ENCODE data around the gene GPRC5D.

GPRC5D gene

DNA sequence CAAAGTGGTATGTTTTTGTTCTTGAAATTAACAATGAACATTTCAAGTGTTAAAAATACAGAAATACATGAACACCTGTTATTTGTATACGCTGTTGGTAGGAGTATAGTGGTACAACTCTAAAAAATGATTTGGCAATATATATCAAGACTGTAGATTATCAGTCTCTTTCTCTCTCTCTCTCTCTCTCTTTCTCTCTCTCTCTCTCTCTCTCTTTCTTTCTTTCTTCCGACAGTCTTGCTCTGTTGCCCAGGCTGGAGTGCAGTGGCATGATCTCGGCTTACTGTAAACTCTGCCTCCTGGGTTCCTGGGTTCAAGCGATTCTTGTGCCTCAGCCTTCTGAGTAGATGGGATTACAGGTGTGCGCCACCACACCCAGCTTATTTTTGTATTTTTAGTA, 35.5 kb upstream of the GPRC5D start:
- H3K4me3 Mint-ChIP-seq, result no peak overlapping the region
- H3K36me3 Mint-ChIP-seq (ENCODE audit: low read depth), result peaks cover 31% of the 10 kb centered on the region
- no peak overlapping the region for H3K27ac Mint-ChIP-seq
- H3K4me1 Mint-ChIP-seq (ENCODE audit: low read depth), result peaks cover under 1% of the 10 kb centered on the region
- no peaks in the 10 kb centered on the region for H3K27me3 Mint-ChIP-seq
- H3K9me3 Mint-ChIP-seq, result no peaks in the 10 kb centered on the region
- no peak for DNase-seq

GRCh38 chr12:12986775-12987331, 34.9 kb upstream of the GPRC5D start:
- Mint-ChIP-seq H3K27ac (no peak overlapping the region), H3K9me3 (no peaks in the 10 kb centered on the region), H3K4me3 (no peak overlapping the region), H3K27me3 (no peaks in the 10 kb centered on the region), H3K4me1 (ENCODE audit: low read depth) (no peaks in the 10 kb centered on the region), H3K36me3 (ENCODE audit: low read depth) (peaks cover 31% of the 10 kb centered on the region)
- DNase-seq, result no peak

GRCh38 chr12:12985817-12986408, 33.9 kb upstream of the GPRC5D start:
- H3K4me3 Mint-ChIP-seq, result no peak overlapping the region
- H3K9me3 Mint-ChIP-seq, result no peaks in the 10 kb centered on the region
- no peak for DNase-seq
- H3K27ac Mint-ChIP-seq, result no peak overlapping the region
- H3K27me3 Mint-ChIP-seq, result no peaks in the 10 kb centered on the region
- peaks cover 31% of the 10 kb centered on the region for H3K36me3 Mint-ChIP-seq (ENCODE audit: low read depth)
- H3K4me1 Mint-ChIP-seq (ENCODE audit: low read depth), result no peaks in the 10 kb centered on the region

GRCh38 chr12:12984149-12984548, 32.2 kb upstream of the GPRC5D start:
- Mint-ChIP-seq H3K27me3 (no peaks in the 10 kb centered on the region), H3K9me3 (no peaks in the 10 kb centered on the region), H3K27ac (no peak overlapping the region), H3K36me3 (ENCODE audit: low read depth) (peaks cover 31% of the 10 kb centered on the region), H3K4me3 (no peak overlapping the region), H3K4me1 (ENCODE audit: low read depth) (no peaks in the 10 kb centered on the region)
- no peak for DNase-seq

- H3K36me3 Mint-ChIP-seq (ENCODE audit: low read depth), result peaks cover 28% of the 10 kb centered on the region
- no peaks in the 10 kb centered on the region for H3K9me3 Mint-ChIP-seq
- no peaks in the 10 kb centered on the region for H3K4me1 Mint-ChIP-seq (ENCODE audit: low read depth)
- no peaks in the 10 kb centered on the region for H3K27me3 Mint-ChIP-seq
- H3K27ac Mint-ChIP-seq, result no peak overlapping the region
- no peak overlapping the region for H3K4me3 Mint-ChIP-seq
- no peak for DNase-seq
Observed at GRCh38 chr12:12983420-12984035, 31.6 kb upstream of the GPRC5D start.

GRCh38 chr12:12982331-12982730, 30.4 kb upstream of the GPRC5D start:
- no peak for DNase-seq

DNA sequence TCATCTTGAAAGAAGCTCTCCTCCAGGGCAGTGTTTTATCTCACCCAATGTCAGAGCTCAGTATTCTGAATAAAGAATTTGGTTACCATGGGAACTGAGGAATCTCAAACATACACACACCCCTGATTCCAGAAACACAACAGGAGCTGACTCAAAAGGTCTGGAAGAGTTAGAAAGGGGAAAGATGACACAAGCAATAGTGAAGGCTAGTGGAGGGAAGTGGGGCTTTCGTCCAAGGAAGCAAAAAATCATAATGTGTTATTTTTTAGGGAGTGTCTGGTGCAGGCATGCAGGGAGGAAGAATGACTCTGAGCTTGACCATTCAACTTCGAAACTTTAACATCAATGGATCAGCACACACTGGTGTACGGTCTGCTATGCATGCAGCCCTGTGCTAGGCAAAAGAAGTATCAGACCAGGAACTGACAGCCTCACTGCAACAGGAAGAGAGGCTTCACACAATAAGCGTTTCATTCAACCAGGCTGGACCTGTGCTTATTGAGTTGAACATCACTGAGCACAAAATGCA, 27.8 kb upstream of the GPRC5D start:
- Mint-ChIP-seq H3K9me3 (no peaks in the 10 kb centered on the region), H3K4me1 (ENCODE audit: low read depth) (no peaks in the 10 kb centered on the region), H3K36me3 (ENCODE audit: low read depth) (peaks cover 22% of the 10 kb centered on the region), H3K27ac (no peak overlapping the region), H3K27me3 (no peaks in the 10 kb centered on the region), H3K4me3 (no peak overlapping the region)
- DNase-seq, result no peak

More at GRCh38 chr12:12982331-12982730, 30.4 kb upstream of the GPRC5D start:
- Mint-ChIP-seq H3K27ac (no peak overlapping the region), H3K36me3 (ENCODE audit: low read depth) (peaks cover 29% of the 10 kb centered on the region), H3K4me3 (no peak overlapping the region), H3K4me1 (ENCODE audit: low read depth) (no peaks in the 10 kb centered on the region), H3K9me3 (no peaks in the 10 kb centered on the region), H3K27me3 (no peaks in the 10 kb centered on the region)

- H3K27ac Mint-ChIP-seq, result no peak overlapping the region
- peaks cover 25% of the 10 kb centered on the region for H3K36me3 Mint-ChIP-seq (ENCODE audit: low read depth)
- DNase-seq, result no peak
- no peaks in the 10 kb centered on the region for H3K4me1 Mint-ChIP-seq (ENCODE audit: low read depth)
- no peaks in the 10 kb centered on the region for H3K27me3 Mint-ChIP-seq
- peaks cover 4% of the 10 kb centered on the region for H3K9me3 Mint-ChIP-seq
- H3K4me3 Mint-ChIP-seq, result no peak overlapping the region
Observed at GRCh38 chr12:12979126-12979525, 27.2 kb upstream of the GPRC5D start.

GRCh38 chr12:12977231-12977630, 25.3 kb upstream of the GPRC5D start:
- DNase-seq, result no peak
- Mint-ChIP-seq H3K9me3 (peaks cover 16% of the 10 kb centered on the region), H3K4me3 (no peak overlapping the region), H3K4me1 (ENCODE audit: low read depth) (no peaks in the 10 kb centered on the region), H3K27ac (no peak overlapping the region), H3K27me3 (no peaks in the 10 kb centered on the region), H3K36me3 (ENCODE audit: low read depth) (peaks cover 41% of the 10 kb centered on the region)

DNA sequence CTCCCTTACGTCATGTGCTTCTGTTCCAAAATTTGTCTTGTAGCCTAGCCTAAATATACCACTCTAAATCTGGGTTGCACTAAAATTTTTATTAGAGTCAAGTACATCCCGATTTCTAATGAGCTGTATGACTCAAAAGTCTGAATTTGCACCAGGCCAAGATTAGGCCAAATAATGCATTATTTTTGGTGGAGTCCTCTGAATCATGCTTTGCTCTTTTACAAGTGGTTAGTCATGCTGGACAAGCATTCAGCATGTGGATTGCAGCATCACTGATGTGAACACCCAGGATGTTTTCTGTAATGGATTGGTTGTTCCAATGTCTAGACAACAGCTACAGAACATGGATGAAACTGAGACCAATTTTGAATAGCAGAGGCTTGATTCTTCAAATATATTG, 24.4 kb upstream of the GPRC5D start:
- Mint-ChIP-seq H3K36me3 (ENCODE audit: low read depth) (peaks cover 49% of the 10 kb centered on the region), H3K4me3 (no peak overlapping the region), H3K27me3 (no peaks in the 10 kb centered on the region), H3K9me3 (peaks cover 20% of the 10 kb centered on the region), H3K27ac (no peak overlapping the region), H3K4me1 (ENCODE audit: low read depth) (no peaks in the 10 kb centered on the region)
- no peak for DNase-seq

GRCh38 chr12:12975322-12976077, 23.5 kb upstream of the GPRC5D start:
- Mint-ChIP-seq H3K4me3 (no peak overlapping the region), H3K9me3 (peaks cover 20% of the 10 kb centered on the region), H3K27me3 (no peaks in the 10 kb centered on the region), H3K36me3 (ENCODE audit: low read depth) (peaks cover 50% of the 10 kb centered on the region), H3K4me1 (ENCODE audit: low read depth) (no peaks in the 10 kb centered on the region), H3K27ac (no peak overlapping the region)
- no peak for DNase-seq

DNA sequence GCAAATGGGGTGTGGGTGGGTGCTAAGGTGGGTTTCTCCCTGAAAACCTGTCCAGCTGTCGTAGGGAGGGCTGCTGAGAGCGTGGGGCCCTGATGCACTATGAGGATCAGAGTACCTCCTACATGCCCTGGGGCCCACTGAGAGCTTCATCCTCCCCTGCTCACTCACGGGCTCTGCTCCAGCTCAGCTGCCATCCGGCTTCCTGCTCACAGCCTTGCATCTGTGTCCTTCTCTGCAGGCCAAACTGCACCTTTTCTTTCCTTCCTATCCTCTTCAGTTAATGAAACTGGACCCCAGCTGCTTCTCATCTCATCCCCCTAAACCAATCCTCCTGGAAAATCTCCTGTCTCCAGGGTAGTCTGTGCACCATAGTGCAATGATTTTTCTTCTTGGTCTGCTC, 22.2 kb upstream of the GPRC5D start:
- Mint-ChIP-seq H3K27me3 (no peaks in the 10 kb centered on the region), H3K9me3 (peaks cover 20% of the 10 kb centered on the region), H3K36me3 (ENCODE audit: low read depth) (peaks cover 50% of the 10 kb centered on the region), H3K4me1 (ENCODE audit: low read depth) (no peaks in the 10 kb centered on the region), H3K27ac (no peak overlapping the region), H3K4me3 (no peak overlapping the region)
- DNase-seq, result no peak

DNA sequence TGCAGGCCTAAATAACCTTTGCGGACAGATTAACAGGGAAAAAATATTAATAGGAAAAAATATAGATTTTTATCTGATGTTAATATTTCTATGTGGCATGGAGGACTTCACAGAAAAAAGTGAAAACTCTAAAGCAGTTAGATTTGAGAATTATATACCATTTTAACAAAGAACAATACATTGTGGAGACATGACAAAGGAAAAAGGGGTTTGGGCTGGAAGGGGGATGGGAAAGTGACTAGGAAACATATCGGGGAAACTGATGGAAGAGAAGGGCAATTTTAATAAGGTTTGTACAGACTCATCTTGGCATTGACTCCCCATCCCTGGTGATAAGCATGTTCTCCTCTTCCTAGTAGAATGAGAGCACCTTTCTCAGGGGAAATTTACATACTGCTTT, 21.0 kb upstream of the GPRC5D start:
- H3K36me3 Mint-ChIP-seq (ENCODE audit: low read depth), result peaks cover 50% of the 10 kb centered on the region
- H3K4me1 Mint-ChIP-seq (ENCODE audit: low read depth), result no peaks in the 10 kb centered on the region
- H3K27ac Mint-ChIP-seq, result no peak overlapping the region
- H3K27me3 Mint-ChIP-seq, result no peaks in the 10 kb centered on the region
- no peak overlapping the region for H3K4me3 Mint-ChIP-seq
- no peak for DNase-seq
- H3K9me3 Mint-ChIP-seq, result peaks cover 20% of the 10 kb centered on the region

DNA sequence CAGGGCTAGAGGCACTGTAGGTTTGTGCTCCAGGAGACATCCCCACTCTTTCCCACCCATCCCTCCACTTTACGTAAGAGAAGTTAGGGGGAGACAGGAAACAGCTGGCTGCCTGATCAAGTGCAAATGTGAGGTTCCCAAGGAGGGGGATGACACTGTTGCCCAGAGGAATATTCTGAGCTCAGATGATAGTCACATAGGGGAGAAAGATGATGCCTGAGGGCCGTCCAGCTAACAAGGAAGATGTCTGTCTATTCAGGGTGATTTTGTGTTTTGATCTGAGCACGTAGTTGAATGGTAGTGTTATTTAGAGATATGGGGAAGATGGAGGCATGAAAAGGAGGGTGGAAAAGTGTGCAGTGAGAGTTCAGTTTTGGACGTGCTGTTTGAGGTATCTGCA, 13.9 kb upstream of the GPRC5D start:
- no peaks in the 10 kb centered on the region for H3K27me3 Mint-ChIP-seq
- no peaks in the 10 kb centered on the region for H3K9me3 Mint-ChIP-seq
- H3K4me3 Mint-ChIP-seq, result no peak overlapping the region
- H3K36me3 Mint-ChIP-seq (ENCODE audit: low read depth), result no peaks in the 10 kb centered on the region
- no peak overlapping the region for H3K27ac Mint-ChIP-seq
- DNase-seq, result no peak
- H3K4me1 Mint-ChIP-seq (ENCODE audit: low read depth), result peaks cover 3% of the 10 kb centered on the region

DNA sequence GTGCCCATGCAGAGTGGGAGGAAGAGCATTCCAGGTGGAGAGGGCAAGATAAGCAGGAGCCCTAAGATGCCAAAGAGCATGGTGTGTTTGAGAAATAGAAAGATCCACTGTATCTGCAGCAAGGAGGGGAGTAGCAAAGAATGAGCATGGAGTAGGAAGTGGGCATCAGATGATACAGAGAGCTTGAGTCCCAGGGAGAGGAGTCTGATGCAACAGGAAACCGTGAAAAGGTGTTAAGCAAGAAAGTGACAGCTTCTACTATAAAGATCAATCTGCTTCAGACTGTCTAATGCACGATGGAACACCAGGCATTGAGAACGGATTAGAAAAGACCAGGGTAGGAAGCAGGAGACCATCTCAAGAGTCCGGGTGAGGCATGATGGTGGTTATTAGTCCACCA, 12.3 kb upstream of the GPRC5D start:
- DNase-seq, result no peak
- no peak overlapping the region for H3K27ac Mint-ChIP-seq
- peaks cover under 1% of the 10 kb centered on the region for H3K27me3 Mint-ChIP-seq
- H3K36me3 Mint-ChIP-seq (ENCODE audit: low read depth), result no peaks in the 10 kb centered on the region
- H3K4me3 Mint-ChIP-seq, result no peak overlapping the region
- H3K4me1 Mint-ChIP-seq (ENCODE audit: low read depth), result peaks cover 3% of the 10 kb centered on the region
- no peaks in the 10 kb centered on the region for H3K9me3 Mint-ChIP-seq
